Ishikawa (cell line): Measurements from ENCODE around the gene FGF12.

Experiments
- CEBPB ChIP-seq: IDR thresholded peaks from 2 replicates; pipeline ENCODE4 v1.6.1; 2012
- EP300 ChIP-seq: IDR thresholded peaks from 2 replicates; pipeline ENCODE4 v1.6.1; 2012; ENCODE audit warnings: borderline replicate concordance
- FOXM1 ChIP-seq: IDR thresholded peaks from 2 replicates; pipeline ENCODE4 v1.6.1; 2012; ENCODE audit warnings: low read depth, borderline replicate concordance
- MAX ChIP-seq: IDR thresholded peaks from 2 replicates; pipeline ENCODE4 v1.6.1; 2012
- NFIC ChIP-seq: IDR thresholded peaks from 2 replicates; pipeline ENCODE4 v1.6.1; 2012
- RAD21 ChIP-seq: IDR thresholded peaks from 2 replicates; pipeline ENCODE4 v1.6.1; 2012; ENCODE audit warnings: low read depth
- REST ChIP-seq: IDR thresholded peaks from 2 replicates; pipeline ENCODE4 v1.6.1; 2012; ENCODE audit warnings: low read depth, mild to moderate bottlenecking
- TAF1 ChIP-seq: IDR thresholded peaks from 2 replicates; pipeline ENCODE4 v1.6.1; 2012; ENCODE audit warnings: low read depth, mild to moderate bottlenecking
- TEAD4 ChIP-seq: IDR thresholded peaks from 2 replicates; pipeline ENCODE4 v1.6.1; 2012
- USF1 ChIP-seq: IDR thresholded peaks from 2 replicates; pipeline ENCODE4 v1.6.1; 2012
- YY1 ChIP-seq: IDR thresholded peaks from 2 replicates; pipeline ENCODE4 v1.6.1; 2012; ENCODE audit warnings: low read depth

GRCh38 chr3:192417559-192418055 is 309.7 kb downstream of the FGF12 start:
- TF ChIP-seq MAX (no peak), EP300 (no peak), CEBPB (no peak), YY1 (no peak), REST (no peak), TAF1 (no peak), RAD21 (no peak), USF1 (no peak), NFIC (no peak), TEAD4 (no peak), FOXM1 (no peak)
